Keratinocyte (primary cell): ENCODE measurements around the gene CIBAR2. TPM values are rescaled to one million over a fixed set of nuclear protein-coding genes. Genes with fewer than 3 reads are reported as not detected.

Source experiments
- DNase-seq: peaks from one replicate; pipeline ENCODE4 v3.0.0-alpha.2; 2011; ENCODE audit warnings: low read depth, missing footprints, low spot score
- FAIRE-seq: peaks from 2 replicates; lab custom pipeline; 2011; peaks lifted over from hg19 to GRCh38; lab: Jason Lieb, UNC
- H2AFZ ChIP-seq: 2 replicates; pipeline ENCODE4 v1.6.0; 2012; ENCODE audit warnings: low read length, control low read depth, inconsistent platforms; ENCODE audit not compliant: control insufficient read depth
- H3K27ac ChIP-seq: 2 replicates; pipeline ENCODE4 v1.5.1; 2011; ENCODE audit warnings: low read length; ENCODE audit not compliant: control insufficient read depth, insufficient read depth
- H3K27me3 ChIP-seq: 3 replicates; pipeline ENCODE4 v1.6.0; 2011; ENCODE audit warnings: low read length; ENCODE audit not compliant: control insufficient read depth, insufficient read depth; ENCODE audit errors: extremely low read depth
- H3K36me3 ChIP-seq, 2 experiments: 2 replicates in 1 of 2; 3 replicates in 1 of 2; pipeline ENCODE4 v1.5.1; 2011; ENCODE audit warnings: low read length in 2 of 2, mild to moderate bottlenecking in 1 of 2; ENCODE audit not compliant: control insufficient read depth in 2 of 2, insufficient read depth in 2 of 2; ENCODE audit errors: extremely low read depth in 1 of 2
- H3K4me1 ChIP-seq: 3 replicates; pipeline ENCODE4 v1.5.1; 2011; ENCODE audit warnings: low read length; ENCODE audit not compliant: control insufficient read depth, insufficient read depth; ENCODE audit errors: extremely low read depth
- H3K4me2 ChIP-seq: 3 replicates; pipeline ENCODE4 v1.6.0; 2011; ENCODE audit warnings: low read depth, low read length; ENCODE audit not compliant: control insufficient read depth, insufficient read depth; ENCODE audit errors: extremely low read depth
- H3K4me3 ChIP-seq, 3 experiments: fragments of 200-600 bp in 1 of 3; sonication (generic) in 1 of 3; 2 replicates in 2 of 3; 3 replicates in 1 of 3; pipeline ENCODE4 v1.5.1; 2011 to 2016; ENCODE audit warnings: low read length in 3 of 3, mild to moderate bottlenecking in 3 of 3, control low read depth in 2 of 3, inconsistent platforms in 1 of 3, low read depth in 1 of 3, mixed read lengths in 1 of 3, mixed run types in 1 of 3, moderate library complexity in 1 of 3; ENCODE audit not compliant: control insufficient read depth in 2 of 3, insufficient read depth in 2 of 3; ENCODE audit errors: extremely low read depth in 1 of 3
- H3K79me2 ChIP-seq: 2 replicates; pipeline ENCODE4 v1.6.0; 2012; ENCODE audit warnings: low read length; ENCODE audit not compliant: control insufficient read depth, insufficient read depth
- H3K9ac ChIP-seq: 3 replicates; pipeline ENCODE4 v1.6.0; 2011; ENCODE audit warnings: low read length; ENCODE audit not compliant: control insufficient read depth, insufficient read depth; ENCODE audit errors: extremely low read depth
- H3K9me1 ChIP-seq: 3 replicates; pipeline ENCODE4 v1.6.0; 2011; ENCODE audit warnings: low read length; ENCODE audit not compliant: control insufficient read depth, insufficient read depth; ENCODE audit errors: extremely low read depth
- H3K9me3 ChIP-seq: 2 replicates; pipeline ENCODE4 v1.5.1; 2012; ENCODE audit warnings: low read depth, low read length; ENCODE audit not compliant: control insufficient read depth
- H4K20me1 ChIP-seq: 3 replicates; pipeline ENCODE4 v1.6.0; 2011; ENCODE audit warnings: low read length; ENCODE audit not compliant: control insufficient read depth, insufficient read depth; ENCODE audit errors: extremely low read depth
- EZH2 ChIP-seq: IDR thresholded peaks from one replicate; pipeline ENCODE4 v1.6.1; 2012; ENCODE audit warnings: inconsistent platforms, mild to moderate bottlenecking, low read length, moderate library complexity
- dilution Hi-C: fragments of 300-500 bp; cut with MboI; formaldehyde crosslinking; loops from one replicate; pipeline ENCODE4 v1.7.0; 2020; ENCODE audit warnings: low sequenced_read_pairs; ENCODE audit not compliant: extremely low pct_ligation_motif_present
- polyA plus RNA-seq, 5 experiments: library from polyadenylated mRNA; depleted of rRNA in 3 of 5; stranded (reverse) in 3 of 5; stranded (forward) in 1 of 5; unstranded in 1 of 5; fragments of >200 nt; gene quantifications; 1 replicate in 1 of 5; 2 replicates in 3 of 5; 3 replicates in 1 of 5; pipeline versions ENCODE4 v1.2.1 to v1.2.3, GENCODE V29; 2011 to 2012; ENCODE audit warnings: missing spikeins in 2 of 5, low read depth in 1 of 5, low replicate concordance in 1 of 5
- TF ChIP-seq, protein P1 (sequence below), 3 experiments: IDR thresholded peaks in 1 of 3; conservative IDR thresholded peaks in 1 of 3; optimal IDR thresholded peaks in 1 of 3; 2 replicates in 2 of 3; 3 replicates in 1 of 3; pipeline versions ENCODE3 to v1.5.1; 2011; ENCODE audit warnings: low read length in 3 of 3, mild to moderate bottlenecking in 3 of 3, moderate library complexity in 2 of 3, control low read depth in 1 of 3, inconsistent platforms in 1 of 3; ENCODE audit not compliant: insufficient read depth in 2 of 3; ENCODE audit errors: extremely low read depth in 1 of 3

The CIBAR2 gene
- polyA plus RNA-seq, 1 donor (not counting 4 experiments of a cell fraction or from before 2014, with no cell fraction given) = not detected

DNA sequence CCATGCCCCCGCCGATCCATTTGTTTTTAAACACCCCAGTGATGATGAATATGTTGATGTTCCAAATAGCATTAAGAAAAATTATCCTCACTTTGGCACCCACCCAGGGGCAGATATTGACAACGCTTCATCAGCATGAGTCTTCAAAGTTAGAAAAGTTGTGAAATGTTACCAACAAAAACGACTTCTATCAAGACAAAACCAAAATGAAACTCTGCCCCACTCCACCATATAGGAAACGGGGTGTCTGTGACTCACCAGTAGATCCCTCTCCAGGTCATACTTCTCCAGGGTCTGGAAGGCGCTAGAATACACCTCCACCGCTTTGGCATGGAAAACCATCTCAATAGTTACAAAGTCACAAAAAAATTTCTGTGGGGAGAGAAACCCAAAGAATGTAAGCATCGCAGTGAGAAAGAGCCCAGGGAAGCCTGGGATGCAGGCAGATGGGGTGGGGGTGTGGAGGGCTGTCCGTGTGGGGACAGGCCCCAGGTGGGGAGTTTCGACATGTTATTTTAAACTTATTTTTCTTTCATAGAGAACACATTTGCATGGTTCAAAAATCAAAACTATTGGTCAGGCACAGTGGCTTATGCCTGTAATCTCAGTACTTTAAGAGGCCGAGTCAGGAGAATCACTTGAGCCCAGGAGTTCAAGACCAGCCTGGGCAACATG lies 10.2 kb downstream of the CIBAR2 start:
- Histone ChIP-seq H3K79me2 (no peaks in the 10 kb centered on the region), H3K9me3 (no peaks in the 10 kb centered on the region), H3K27ac (no peak overlapping the region), H3K9ac (no peak overlapping the region), H3K4me2 (no peak overlapping the region), H3K9me1 (no peaks in the 10 kb centered on the region), H3K27me3 (peaks cover 14% of the 10 kb centered on the region), H2AFZ (no peak overlapping the region), H3K4me3 (no peak overlapping the region), H3K4me1 (no peaks in the 10 kb centered on the region), H3K36me3 (no peaks in the 10 kb centered on the region), H4K20me1 (no peaks in the 10 kb centered on the region)
- TF ChIP-seq EZH2 = no peak
- TF ChIP-seq, protein P1, sequence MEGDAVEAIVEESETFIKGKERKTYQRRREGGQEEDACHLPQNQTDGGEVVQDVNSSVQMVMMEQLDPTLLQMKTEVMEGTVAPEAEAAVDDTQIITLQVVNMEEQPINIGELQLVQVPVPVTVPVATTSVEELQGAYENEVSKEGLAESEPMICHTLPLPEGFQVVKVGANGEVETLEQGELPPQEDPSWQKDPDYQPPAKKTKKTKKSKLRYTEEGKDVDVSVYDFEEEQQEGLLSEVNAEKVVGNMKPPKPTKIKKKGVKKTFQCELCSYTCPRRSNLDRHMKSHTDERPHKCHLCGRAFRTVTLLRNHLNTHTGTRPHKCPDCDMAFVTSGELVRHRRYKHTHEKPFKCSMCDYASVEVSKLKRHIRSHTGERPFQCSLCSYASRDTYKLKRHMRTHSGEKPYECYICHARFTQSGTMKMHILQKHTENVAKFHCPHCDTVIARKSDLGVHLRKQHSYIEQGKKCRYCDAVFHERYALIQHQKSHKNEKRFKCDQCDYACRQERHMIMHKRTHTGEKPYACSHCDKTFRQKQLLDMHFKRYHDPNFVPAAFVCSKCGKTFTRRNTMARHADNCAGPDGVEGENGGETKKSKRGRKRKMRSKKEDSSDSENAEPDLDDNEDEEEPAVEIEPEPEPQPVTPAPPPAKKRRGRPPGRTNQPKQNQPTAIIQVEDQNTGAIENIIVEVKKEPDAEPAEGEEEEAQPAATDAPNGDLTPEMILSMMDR (optimal IDR thresholded peaks at IDR 0.05 in 1 of 3, IDR thresholded peaks at IDR 0.05 in 1 of 3, conservative IDR thresholded peaks at IDR 0.05 in 1 of 3; ENCODE audit: extremely low read depth in 1 of 3, insufficient read depth in 2 of 3, low read length in 3 of 3) = no peak
- dilution Hi-C loops = no loop called here
- DNase-seq (no peak), FAIRE-seq (no peak)

DNA sequence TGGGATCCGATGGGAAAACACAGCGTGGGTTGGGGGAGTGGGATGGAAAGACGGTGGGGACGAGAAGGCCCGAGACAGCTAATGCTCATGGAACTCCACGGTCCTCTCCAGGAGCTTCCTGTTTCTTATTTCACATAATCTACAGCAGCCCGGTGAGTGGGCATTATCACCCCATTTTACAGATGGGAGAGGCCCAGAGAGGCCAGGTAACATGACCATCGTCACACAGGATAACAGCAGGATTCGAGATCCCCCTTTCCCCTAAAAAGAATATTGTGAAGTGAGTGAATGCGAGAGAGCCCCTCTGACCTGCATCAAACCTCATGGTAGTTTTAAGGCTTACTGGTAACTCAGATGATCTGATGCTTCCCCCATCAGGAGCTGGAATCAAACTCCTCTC lies 12.0 kb downstream of the CIBAR2 start:
- no peak overlapping the region for H3K9ac ChIP-seq
- no peaks in the 10 kb centered on the region for H3K36me3 ChIP-seq
- no peak overlapping the region for H2AFZ ChIP-seq
- H3K27me3 ChIP-seq = peaks cover 14% of the 10 kb centered on the region
- H3K4me3 ChIP-seq = no peak overlapping the region
- dilution Hi-C loops = no loop called here
- H3K4me2 ChIP-seq = no peak overlapping the region
- H3K9me1 ChIP-seq = no peaks in the 10 kb centered on the region
- H4K20me1 ChIP-seq = no peaks in the 10 kb centered on the region
- DNase-seq = no peak
- FAIRE-seq = no peak
- no peaks in the 10 kb centered on the region for H3K9me3 ChIP-seq
- H3K27ac ChIP-seq = no peak overlapping the region
- no peak for TF ChIP-seq EZH2
- TF ChIP-seq, protein P1 (optimal IDR thresholded peaks at IDR 0.05 in 1 of 3, IDR thresholded peaks at IDR 0.05 in 1 of 3, conservative IDR thresholded peaks at IDR 0.05 in 1 of 3; ENCODE audit: extremely low read depth in 1 of 3, insufficient read depth in 2 of 3, low read length in 3 of 3) = no peak
- H3K79me2 ChIP-seq = no peaks in the 10 kb centered on the region
- H3K4me1 ChIP-seq = no peaks in the 10 kb centered on the region
